Measurements from ENCODE around the gene ZC3H10.
"Not testable (repeated sequence)": the region's sequence is repeated elsewhere in the genome, so short reads cannot be mapped to it uniquely, and the experiment has no call there.

ZC3H10 gene

DNA sequence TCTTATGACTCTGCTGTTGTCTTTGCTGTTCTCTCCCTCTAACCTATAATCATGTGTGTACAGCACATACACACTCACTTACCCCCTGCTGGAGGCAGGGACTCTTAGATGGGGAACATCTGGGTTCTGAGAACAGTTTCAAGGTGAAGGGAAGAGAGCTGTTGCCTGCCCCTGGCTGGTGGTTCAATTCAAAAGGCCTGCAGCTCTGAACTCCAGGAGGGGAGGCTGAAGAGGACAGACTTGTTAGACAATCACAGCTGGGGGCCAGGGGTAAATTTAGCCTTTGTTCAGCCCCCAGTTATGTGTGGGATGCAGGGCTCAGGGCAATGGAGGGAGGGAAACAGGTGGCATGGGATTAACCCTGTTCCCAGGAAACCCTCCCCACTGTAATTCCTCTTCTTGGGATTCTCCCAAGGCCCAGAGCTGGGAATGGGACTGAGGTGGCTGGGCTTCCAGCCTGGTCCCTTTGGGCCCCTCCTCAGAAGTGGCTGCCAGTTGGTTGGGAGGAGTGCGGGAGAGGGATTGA is 36.2 kb downstream of the ZC3H10 start:
- Histone ChIP-seq H4K20me1 (ENCODE audit: insufficient read depth, low read length) (no peaks in the 10 kb centered on the region), H3K4me3 (ENCODE audit: low read length) (no peak overlapping the region), H3K79me2 (ENCODE audit: low read length) (peaks cover 27% of the 10 kb centered on the region), H3K9me2 (replicated peaks; ENCODE audit: insufficient read depth, low read length) (no peaks in the 10 kb centered on the region), H3K9me3 (replicated peaks; ENCODE audit: insufficient read depth, low read length) (no peaks in the 10 kb centered on the region), H3K4me1 (ENCODE audit: low read length) (peaks cover 17% of the 10 kb centered on the region), H3K9ac (ENCODE audit: low read length) (no peak overlapping the region), H3F3A (ENCODE audit: insufficient read depth, low read length) (peaks cover 29% of the 10 kb centered on the region), H3K27me3 (replicated peaks; ENCODE audit: insufficient read depth, low read length) (no peaks in the 10 kb centered on the region), H3K4me2 (ENCODE audit: low read depth, low read length) (no peak overlapping the region), H3K36me3 (replicated peaks; ENCODE audit: insufficient read depth, low read length) (no peaks in the 10 kb centered on the region), H2AFZ (ENCODE audit: low read length) (no peak overlapping the region), H3K27ac (ENCODE audit: low read length) (no peak overlapping the region)
- no peak for DNase-seq
- TF ChIP-seq, protein P1, sequence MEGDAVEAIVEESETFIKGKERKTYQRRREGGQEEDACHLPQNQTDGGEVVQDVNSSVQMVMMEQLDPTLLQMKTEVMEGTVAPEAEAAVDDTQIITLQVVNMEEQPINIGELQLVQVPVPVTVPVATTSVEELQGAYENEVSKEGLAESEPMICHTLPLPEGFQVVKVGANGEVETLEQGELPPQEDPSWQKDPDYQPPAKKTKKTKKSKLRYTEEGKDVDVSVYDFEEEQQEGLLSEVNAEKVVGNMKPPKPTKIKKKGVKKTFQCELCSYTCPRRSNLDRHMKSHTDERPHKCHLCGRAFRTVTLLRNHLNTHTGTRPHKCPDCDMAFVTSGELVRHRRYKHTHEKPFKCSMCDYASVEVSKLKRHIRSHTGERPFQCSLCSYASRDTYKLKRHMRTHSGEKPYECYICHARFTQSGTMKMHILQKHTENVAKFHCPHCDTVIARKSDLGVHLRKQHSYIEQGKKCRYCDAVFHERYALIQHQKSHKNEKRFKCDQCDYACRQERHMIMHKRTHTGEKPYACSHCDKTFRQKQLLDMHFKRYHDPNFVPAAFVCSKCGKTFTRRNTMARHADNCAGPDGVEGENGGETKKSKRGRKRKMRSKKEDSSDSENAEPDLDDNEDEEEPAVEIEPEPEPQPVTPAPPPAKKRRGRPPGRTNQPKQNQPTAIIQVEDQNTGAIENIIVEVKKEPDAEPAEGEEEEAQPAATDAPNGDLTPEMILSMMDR (IDR thresholded peaks at IDR 0.05; ENCODE audit: low read length), result no peak
- no peak for TF ChIP-seq EZH2phosphoT487 (IDR thresholded peaks at IDR 0.05; ENCODE audit: low read length)
- TF ChIP-seq EZH2 (optimal IDR thresholded peaks at IDR 0.05; ENCODE audit: low read depth, low read length), result no peak

DNA sequence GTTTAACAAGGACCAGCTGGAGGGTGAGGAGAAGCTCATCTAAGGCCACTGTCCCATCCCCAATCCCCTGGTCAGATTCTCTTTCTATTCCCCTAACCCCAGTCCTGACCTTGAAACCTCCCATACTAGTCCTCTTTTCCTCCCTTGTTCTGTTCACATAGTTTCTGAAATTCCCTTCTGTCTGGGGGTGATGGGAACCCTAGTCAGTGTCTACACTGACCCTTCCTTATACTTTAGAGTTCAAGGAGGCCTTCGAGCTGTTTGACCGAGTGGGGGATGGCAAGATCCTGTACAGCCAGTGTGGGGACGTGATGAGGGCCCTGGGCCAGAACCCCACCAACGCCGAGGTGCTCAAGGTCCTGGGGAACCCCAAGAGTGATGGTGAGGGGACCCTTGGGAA is 36.8 kb downstream of the ZC3H10 start:
- TF ChIP-seq EZH2phosphoT487 (IDR thresholded peaks at IDR 0.05; ENCODE audit: low read length) (no peak), EZH2 (optimal IDR thresholded peaks at IDR 0.05; ENCODE audit: low read depth, low read length) (no peak)
- TF ChIP-seq, protein P1 (IDR thresholded peaks at IDR 0.05; ENCODE audit: low read length), result no peak
- no peaks in the 10 kb centered on the region for H3K27me3 ChIP-seq (replicated peaks; ENCODE audit: insufficient read depth, low read length)
- H3K27ac ChIP-seq (ENCODE audit: low read length), result no peak overlapping the region
- no peak overlapping the region for H3K9ac ChIP-seq (ENCODE audit: low read length)
- H3K9me3 ChIP-seq (replicated peaks; ENCODE audit: insufficient read depth, low read length), result no peaks in the 10 kb centered on the region
- no peak overlapping the region for H3K4me2 ChIP-seq (ENCODE audit: low read depth, low read length)
- H3K79me2 ChIP-seq (ENCODE audit: low read length), result peaks cover 32% of the 10 kb centered on the region
- H3K9me2 ChIP-seq (replicated peaks; ENCODE audit: insufficient read depth, low read length), result no peaks in the 10 kb centered on the region
- H3K36me3 ChIP-seq (replicated peaks; ENCODE audit: insufficient read depth, low read length), result no peaks in the 10 kb centered on the region; the same call in 1 of the 2 replicates
- peaks cover 20% of the 10 kb centered on the region for H3K4me1 ChIP-seq (ENCODE audit: low read length)
- H3F3A ChIP-seq (ENCODE audit: insufficient read depth, low read length), result peaks cover 31% of the 10 kb centered on the region
- H4K20me1 ChIP-seq (ENCODE audit: insufficient read depth, low read length), result no peaks in the 10 kb centered on the region
- H2AFZ ChIP-seq (ENCODE audit: low read length), result no peak overlapping the region
- no peak overlapping the region for H3K4me3 ChIP-seq (ENCODE audit: low read length)
- no peak for DNase-seq

DNA sequence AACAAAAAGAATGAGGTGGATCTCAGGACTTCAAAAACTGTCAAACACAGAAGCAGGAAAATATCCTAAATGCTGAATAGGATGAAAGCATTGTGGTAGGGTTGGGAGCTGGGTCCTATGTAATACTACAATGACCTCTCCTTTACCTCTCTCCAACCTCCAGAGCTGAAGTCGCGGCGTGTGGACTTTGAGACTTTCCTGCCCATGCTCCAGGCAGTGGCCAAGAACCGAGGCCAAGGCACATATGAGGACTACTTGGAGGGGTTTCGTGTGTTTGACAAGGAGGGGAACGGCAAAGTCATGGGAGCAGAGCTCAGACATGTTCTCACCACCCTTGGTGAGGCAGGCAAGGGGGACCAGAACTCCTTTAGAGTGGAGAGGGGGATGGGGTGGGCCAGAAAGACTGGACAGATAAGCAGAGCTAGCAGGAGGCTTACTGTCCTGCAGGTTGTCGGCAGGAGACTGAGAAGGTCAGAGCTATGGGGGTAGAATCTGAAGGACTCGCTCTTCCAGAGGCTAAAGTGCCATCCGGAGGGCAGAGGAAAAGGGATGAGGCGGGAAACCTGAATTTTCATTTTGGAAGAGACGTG is 37.3 kb downstream of the ZC3H10 start:
- Histone ChIP-seq H2AFZ (ENCODE audit: low read length) (no peak overlapping the region), H3K4me3 (ENCODE audit: low read length) (no peak overlapping the region), H3K27ac (ENCODE audit: low read length) (no peak overlapping the region), H4K20me1 (ENCODE audit: insufficient read depth, low read length) (no peaks in the 10 kb centered on the region), H3F3A (ENCODE audit: insufficient read depth, low read length) (peaks cover 33% of the 10 kb centered on the region), H3K9me3 (replicated peaks; ENCODE audit: insufficient read depth, low read length) (no peaks in the 10 kb centered on the region), H3K4me1 (ENCODE audit: low read length) (peaks cover 25% of the 10 kb centered on the region), H3K79me2 (ENCODE audit: low read length) (peaks cover 38% of the 10 kb centered on the region), H3K9me2 (replicated peaks; ENCODE audit: insufficient read depth, low read length) (no peaks in the 10 kb centered on the region), H3K27me3 (replicated peaks; ENCODE audit: insufficient read depth, low read length) (no peaks in the 10 kb centered on the region), H3K4me2 (ENCODE audit: low read depth, low read length) (no peak overlapping the region), H3K36me3 (replicated peaks; ENCODE audit: insufficient read depth, low read length) (peaks cover 2% of the 10 kb centered on the region; the same call in 1 of the 2 replicates), H3K9ac (ENCODE audit: low read length) (no peak overlapping the region)
- TF ChIP-seq EZH2 (optimal IDR thresholded peaks at IDR 0.05; ENCODE audit: low read depth, low read length) (no peak), EZH2phosphoT487 (IDR thresholded peaks at IDR 0.05; ENCODE audit: low read length) (no peak)
- TF ChIP-seq, protein P1 (IDR thresholded peaks at IDR 0.05; ENCODE audit: low read length), result no peak
- DNase-seq, result no peak

DNA sequence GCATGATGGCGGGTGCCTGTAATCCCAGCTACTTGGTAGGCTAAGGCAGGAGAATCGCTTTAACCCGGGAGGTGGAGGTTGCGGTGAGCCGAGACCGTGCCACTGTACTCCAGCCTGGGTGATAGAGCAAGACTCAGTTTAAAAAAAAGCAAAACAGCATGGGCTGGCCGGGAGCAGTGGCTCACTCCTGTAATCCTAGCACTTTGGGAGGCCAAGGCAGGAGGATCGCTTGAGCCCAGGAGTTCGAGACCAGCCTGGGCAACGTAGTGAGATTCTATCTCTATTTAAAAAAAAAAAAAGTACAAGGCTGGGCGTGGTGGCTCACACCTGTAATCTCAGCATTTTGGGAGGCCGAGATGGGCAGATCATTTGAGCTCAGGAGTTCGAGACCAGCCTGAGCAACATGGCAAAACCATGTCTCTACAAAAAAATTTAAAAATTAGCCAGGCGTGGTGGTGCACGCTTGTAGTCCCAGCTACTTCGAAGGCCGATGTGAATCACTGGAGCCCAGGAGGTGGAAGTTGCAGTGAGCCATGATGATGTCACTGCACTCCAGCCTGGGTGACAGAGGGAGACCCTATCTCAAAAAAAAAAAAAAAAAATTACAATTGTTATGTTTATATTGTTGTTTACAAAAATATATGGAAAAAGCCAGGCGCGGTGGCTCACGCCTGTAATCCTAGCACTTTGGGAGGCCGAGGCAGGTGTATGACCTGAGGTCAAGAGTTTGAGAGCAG is 38.6 kb downstream of the ZC3H10 start:
- 0 out of 2 replicates have a peak overlapping the region, but pooled peaks have one; percentile 68 for H3K4me3 ChIP-seq (ENCODE audit: low read length)
- H3F3A ChIP-seq (ENCODE audit: insufficient read depth, low read length), result peaks cover 36% of the 10 kb centered on the region
- H3K4me1 ChIP-seq (ENCODE audit: low read length), result peaks cover 26% of the 10 kb centered on the region
- not testable (repeated sequence) for H4K20me1 ChIP-seq (ENCODE audit: insufficient read depth, low read length); H3K9me3 ChIP-seq (replicated peaks; ENCODE audit: insufficient read depth, low read length); H3K9me2 ChIP-seq (replicated peaks; ENCODE audit: insufficient read depth, low read length); H2AFZ ChIP-seq (ENCODE audit: low read length); H3K27me3 ChIP-seq (replicated peaks; ENCODE audit: insufficient read depth, low read length); H3K36me3 ChIP-seq (replicated peaks; ENCODE audit: insufficient read depth, low read length); DNase-seq; H3K27ac ChIP-seq (ENCODE audit: low read length)
- H3K79me2 ChIP-seq (ENCODE audit: low read length), result peaks cover 50% of the 10 kb centered on the region
- peak overlapping the region; percentile 79; the same call in 1 of the 2 replicates for H3K9ac ChIP-seq (ENCODE audit: low read length)
- peak overlapping the region; percentile 93; the same call in 1 of the 2 replicates for H3K4me2 ChIP-seq (ENCODE audit: low read depth, low read length)
